ENCODE measurements around the gene FUT6.
"Not testable (repeated sequence)": the region's sequence is repeated elsewhere in the genome, so short reads cannot be mapped to it uniquely, and the experiment has no call there.

FUT6 gene

GRCh38 chr19:5839065-5840017, at the start of gene FUT6:
Gene FUT6, minus strand, starts transcription at chr19:5839702. Its CDS starts 7,135 bp downstream, at chr19:5832567.
- DNase-seq (ENCODE audit: low read depth in 2 of 2, low spot score in 1 of 2) = no peak

DNA sequence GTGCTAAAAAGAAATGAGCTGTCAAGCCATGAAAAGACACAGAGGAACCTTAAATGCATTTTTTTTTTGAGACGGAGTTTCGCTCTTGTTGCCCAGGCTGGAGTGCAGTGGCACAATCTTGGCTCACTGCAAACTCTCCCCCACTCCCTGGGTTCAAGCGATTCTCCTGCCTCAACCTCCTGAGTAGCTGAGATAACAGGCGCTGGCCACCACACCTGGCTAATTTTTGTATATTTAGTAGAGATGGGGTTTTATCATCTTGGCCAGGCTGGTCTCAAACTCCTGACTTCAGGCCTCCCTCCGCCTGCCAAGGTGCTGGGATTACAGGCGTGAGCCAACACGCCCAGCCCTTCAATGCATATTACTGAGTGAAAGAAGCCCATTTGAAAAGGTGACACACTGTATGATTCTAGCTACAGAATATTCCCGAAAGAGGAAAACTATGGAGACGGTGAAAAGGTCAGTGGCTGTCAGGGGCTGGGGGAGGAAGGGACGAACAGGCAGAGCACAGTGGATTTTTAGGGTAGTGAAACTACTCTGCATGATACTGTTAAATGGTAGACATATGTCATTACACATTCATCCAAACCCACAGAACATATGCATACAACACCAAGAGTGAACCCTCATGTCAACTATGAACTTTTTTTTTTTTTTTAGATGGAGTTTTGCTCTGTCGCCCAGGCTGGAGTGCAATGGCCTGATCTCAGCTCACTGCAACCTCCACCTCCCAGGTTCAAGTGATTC, 44.7 kb upstream of the FUT6 start:
- not testable (repeated sequence) for DNase-seq (ENCODE audit: low read depth in 2 of 2, low spot score in 1 of 2)

DNA sequence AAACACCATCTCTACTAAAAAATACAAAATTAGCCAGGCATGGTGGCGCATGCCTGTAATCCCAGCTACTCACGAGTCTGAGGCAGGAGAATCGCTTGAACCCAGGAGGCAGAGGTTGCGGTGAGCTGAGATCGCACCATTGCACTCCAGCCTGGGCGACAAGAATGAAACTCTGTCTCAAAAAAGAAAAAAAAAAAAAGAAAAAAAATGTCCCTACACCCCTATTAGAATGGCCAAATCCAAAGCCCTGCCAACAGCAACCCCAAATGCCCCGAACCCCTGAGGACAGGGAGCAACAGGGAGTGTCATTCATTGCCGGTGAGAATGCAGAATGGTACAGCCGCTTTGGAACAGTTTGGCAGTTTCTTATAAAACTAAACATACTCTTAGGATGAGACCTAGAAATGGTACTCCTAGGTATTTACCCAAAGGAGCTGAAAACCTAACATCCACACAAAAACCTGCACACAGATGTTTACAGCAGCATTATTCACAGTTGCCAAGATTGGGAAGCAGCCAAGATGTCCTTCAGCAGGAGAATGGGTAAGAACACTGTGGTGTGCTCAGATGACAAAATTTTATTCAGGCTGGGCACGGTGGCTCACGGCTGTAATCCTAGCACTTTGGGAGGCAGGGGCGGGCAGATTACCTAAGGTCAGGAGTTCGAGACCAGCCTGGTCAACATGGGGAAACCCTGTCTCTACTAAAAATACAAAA, 43.8 kb upstream of the FUT6 start:
- not testable (repeated sequence) for DNase-seq (ENCODE audit: low read depth in 2 of 2, low spot score in 1 of 2)

DNA sequence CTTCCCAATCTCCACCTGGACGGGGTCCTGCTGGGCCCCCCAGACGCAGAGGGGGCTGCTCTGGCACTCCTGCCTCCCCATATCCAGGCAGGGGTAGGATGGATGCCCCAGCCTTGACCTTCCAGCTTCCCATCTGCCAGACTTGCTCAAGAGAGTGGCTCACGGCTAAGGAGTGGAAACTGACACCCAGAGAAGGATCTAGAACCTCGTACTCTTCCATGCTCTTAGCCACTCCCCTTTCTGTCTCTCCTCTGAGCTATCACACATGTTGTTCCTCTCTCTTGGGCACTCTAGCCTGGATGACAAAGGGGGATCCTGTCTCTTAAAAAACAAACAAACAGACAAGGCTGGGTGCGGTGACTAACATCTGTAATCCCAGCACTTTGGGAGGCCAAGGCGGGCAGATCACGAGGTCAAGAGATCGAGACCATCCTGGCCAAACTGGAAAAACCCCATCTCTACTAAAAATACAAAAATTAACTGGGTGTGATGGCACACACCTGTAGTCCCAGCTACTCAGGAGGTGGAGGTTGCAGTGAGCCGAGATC, 43.0 kb upstream of the FUT6 start:
- DNase-seq (ENCODE audit: low read depth in 2 of 2, low spot score in 1 of 2) = no peak

- DNase-seq (ENCODE audit: low read depth in 2 of 2, low spot score in 1 of 2) = no peak
Observed at GRCh38 chr19:5881543-5882299, 42.2 kb upstream of the FUT6 start.

DNA sequence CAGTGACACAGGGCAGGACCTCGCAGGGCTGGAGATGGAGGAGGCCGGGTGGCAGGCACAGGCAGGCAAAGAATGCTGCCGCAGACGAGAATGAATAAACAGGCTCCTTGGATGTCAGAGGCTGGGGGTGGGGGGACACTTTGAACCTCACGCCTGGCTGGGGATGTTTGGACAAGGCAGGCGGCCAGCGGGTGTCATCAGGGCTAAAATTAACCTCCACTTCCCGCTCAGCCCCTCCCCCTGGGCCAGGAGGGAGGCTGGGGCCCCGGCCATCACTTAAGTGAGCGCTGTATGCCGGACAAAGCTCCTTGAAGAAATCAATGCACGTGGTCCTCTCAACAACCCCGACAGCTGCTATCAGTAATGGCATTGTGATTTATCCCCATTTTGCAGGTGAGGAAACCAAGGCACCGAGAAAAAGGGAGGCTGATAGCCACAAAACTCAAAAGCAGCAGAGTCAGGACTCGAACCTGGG, 41.1 kb upstream of the FUT6 start:
- no peak for DNase-seq (ENCODE audit: low read depth in 2 of 2, low spot score in 1 of 2)

DNA sequence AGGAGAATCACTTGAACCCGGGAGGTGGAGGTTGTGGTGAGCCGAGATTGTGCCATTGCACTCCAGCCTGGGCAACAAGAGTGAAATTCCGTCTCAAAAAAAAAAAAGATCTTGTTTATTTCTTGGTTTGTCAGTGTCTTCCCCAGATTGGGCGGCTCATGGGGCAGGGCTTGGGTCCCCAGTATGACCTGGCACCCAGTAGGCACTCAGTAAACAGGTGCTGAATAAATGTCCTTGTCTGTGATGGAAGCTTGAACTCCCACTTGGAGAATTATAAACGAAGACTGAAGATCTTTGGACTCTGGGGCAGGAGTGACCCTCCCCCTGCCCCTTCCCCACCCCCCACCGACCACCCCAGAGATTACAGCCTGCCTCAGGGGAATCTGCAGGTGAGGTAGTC, 40.7 kb upstream of the FUT6 start:
- no peak for DNase-seq (ENCODE audit: low read depth in 2 of 2, low spot score in 1 of 2)

- no peak for DNase-seq (ENCODE audit: low read depth in 2 of 2, low spot score in 1 of 2)
Observed at GRCh38 chr19:5877882-5878281, 38.4 kb upstream of the FUT6 start.

DNA sequence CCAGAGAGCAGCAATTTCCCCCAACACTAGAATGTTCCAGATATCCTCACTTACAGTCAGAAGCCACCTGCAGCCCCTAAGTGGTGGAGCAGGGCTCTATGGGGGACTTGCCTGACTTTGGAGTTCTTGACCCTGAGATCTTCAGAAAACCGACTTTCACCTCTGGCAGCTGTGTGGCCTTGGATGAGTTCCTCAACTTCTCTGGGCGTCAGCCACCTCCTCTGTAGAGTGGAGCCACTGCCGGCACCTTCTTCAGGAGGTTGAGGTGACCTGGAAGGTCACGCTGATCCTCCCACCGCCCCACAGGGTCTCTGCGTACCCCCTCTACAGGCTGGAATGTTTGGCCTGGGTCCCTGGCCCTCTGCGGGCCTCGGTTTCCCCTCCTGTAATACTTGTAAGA, 37.9 kb upstream of the FUT6 start:
- no peak for DNase-seq (ENCODE audit: low read depth in 2 of 2, low spot score in 1 of 2)

- DNase-seq (ENCODE audit: low read depth in 2 of 2, low spot score in 1 of 2) = not testable (repeated sequence)
Observed at GRCh38 chr19:5874496-5874895, 35.0 kb upstream of the FUT6 start.

GRCh38 chr19:5873617-5874199, 34.2 kb upstream of the FUT6 start:
- DNase-seq (ENCODE audit: low read depth in 2 of 2, low spot score in 1 of 2) = no peak

GRCh38 chr19:5870986-5871394, 31.5 kb upstream of the FUT6 start:
- DNase-seq (ENCODE audit: low read depth in 2 of 2, low spot score in 1 of 2) = no peak

GRCh38 chr19:5867201-5868136, 28.0 kb upstream of the FUT6 start:
- DNase-seq (ENCODE audit: low read depth in 2 of 2, low spot score in 1 of 2) = no peak

DNA sequence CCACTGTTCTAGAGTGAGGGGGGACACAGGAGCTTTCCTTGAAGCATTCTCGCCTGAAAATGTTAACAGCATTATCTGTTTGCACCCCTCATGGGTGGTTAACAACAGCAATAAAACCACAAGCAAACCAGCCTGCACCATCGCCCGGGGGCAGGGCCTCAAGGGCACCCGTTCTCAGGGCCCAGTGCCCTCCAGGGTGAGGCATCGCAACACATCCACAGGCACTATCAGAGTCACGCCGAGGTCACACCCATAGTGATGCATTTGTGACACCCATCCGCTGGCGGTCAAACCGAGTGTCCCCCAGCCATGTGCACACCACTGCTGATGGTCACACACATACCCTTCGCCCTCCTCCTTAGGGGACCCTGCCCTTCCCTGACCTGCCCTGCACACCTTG, 26.3 kb upstream of the FUT6 start:
- no peak for DNase-seq (ENCODE audit: low read depth in 2 of 2, low spot score in 1 of 2)

- DNase-seq (ENCODE audit: low read depth in 2 of 2, low spot score in 1 of 2) = no peak
Observed at GRCh38 chr19:5864725-5865486, 25.4 kb upstream of the FUT6 start.

DNA sequence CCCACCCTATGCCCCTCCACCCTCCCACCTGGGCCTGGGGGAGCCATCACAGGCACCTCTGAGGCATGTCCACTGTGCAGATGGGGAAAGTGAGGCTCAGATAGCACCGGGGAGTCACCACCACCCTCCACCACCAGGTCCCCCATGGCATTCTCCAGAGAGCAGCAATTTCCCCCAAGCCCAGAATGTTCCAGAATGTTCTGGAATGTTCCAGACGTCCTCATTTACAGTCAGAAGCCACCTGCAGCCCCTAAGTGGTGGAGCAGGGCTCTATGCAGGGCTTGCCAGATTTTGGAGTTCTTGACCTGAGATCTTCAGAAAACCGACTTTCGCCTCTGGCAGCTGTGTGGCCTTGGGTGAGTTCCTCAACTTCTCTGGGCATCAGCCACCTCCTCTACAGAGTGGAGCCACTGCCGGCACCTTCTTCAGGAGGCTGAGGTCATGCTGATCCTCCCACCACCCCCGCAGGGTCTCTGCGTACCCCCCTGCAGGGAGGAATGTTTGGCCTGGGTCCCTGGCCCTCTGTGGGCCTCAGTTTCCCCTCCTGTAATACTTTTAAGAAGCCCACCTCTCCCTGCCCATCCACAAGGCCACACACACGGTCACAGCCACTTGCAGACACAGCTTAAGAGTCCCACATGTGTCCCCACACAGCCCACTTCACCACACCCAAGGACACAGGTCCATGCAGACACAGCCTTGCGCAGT, 24.7 kb upstream of the FUT6 start:
- no peak for DNase-seq (ENCODE audit: low read depth in 2 of 2, low spot score in 1 of 2)

GRCh38 chr19:5863030-5863665, 23.6 kb upstream of the FUT6 start:
- DNase-seq (ENCODE audit: low read depth in 2 of 2, low spot score in 1 of 2) = no peak

Measured in stimulated activated CD8-positive, alpha-beta memory T cell treated with anti-CD3 and anti-CD28 coated beads, Interleukin-4, amount 100 ng/mL, for 4 hours (primary cell).